22Rv1 (cell line): ENCODE measurements around the gene ASTN2.

Source experiments
- H3K27ac ChIP-seq: fragments of 450-650 bp; 2 replicates; pipeline ENCODE4 v1.5.1; 2017
- CTCF ChIP-seq: fragments of 450-650 bp; IDR thresholded peaks from 2 replicates; pipeline ENCODE4 v1.5.1; 2017; ENCODE audit warnings: mild to moderate bottlenecking
- ZFX ChIP-seq: fragments of 450-650 bp; IDR thresholded peaks from 2 replicates; pipeline ENCODE4 v1.6.1; 2017; ENCODE audit warnings: antibody characterized with exemption, borderline replicate concordance

The ASTN2 gene

GRCh38 chr9:117278020-117278419 lies 136.8 kb downstream of the ASTN2 start:
- no peak for TF ChIP-seq ZFX
- TF ChIP-seq CTCF: no peak

GRCh38 chr9:117276444-117276843 lies 138.4 kb downstream of the ASTN2 start:
- TF ChIP-seq ZFX (no peak), CTCF (no peak)
- no peak overlapping the region for H3K27ac ChIP-seq

More at GRCh38 chr9:117278020-117278419, 136.8 kb downstream of the ASTN2 start:
- no peak overlapping the region for H3K27ac ChIP-seq

GRCh38 chr9:117273612-117274011 lies 141.2 kb downstream of the ASTN2 start:
- no peak for TF ChIP-seq CTCF
- no peak for TF ChIP-seq ZFX
- no peak overlapping the region for H3K27ac ChIP-seq

GRCh38 chr9:117268847-117269446 lies 145.9 kb downstream of the ASTN2 start:
- TF ChIP-seq CTCF (no peak), ZFX (no peak)
- H3K27ac ChIP-seq: no peak overlapping the region

- no peak overlapping the region for H3K27ac ChIP-seq
- TF ChIP-seq CTCF: no peak
- TF ChIP-seq ZFX: no peak
Observed at GRCh38 chr9:117266855-117267497, 147.9 kb downstream of the ASTN2 start.

GRCh38 chr9:117265253-117265652 lies 149.6 kb downstream of the ASTN2 start:
- no peak overlapping the region for H3K27ac ChIP-seq
- TF ChIP-seq CTCF (no peak), ZFX (no peak)

GRCh38 chr9:117258184-117258866 lies 156.5 kb downstream of the ASTN2 start:
- H3K27ac ChIP-seq: no peak overlapping the region
- TF ChIP-seq CTCF (no peak), ZFX (no peak)
